B cell (primary cell): Measurements from ENCODE around the gene DNAH2.

ENCODE experiments used
- EZH2 ChIP-seq: IDR thresholded peaks from 2 replicates; pipeline ENCODE4 v1.6.1; 2012; ENCODE audit warnings: borderline replicate concordance, low read depth, mild to moderate bottlenecking, moderate library complexity, low read length; ENCODE audit not compliant: insufficient read depth, poor library complexity, severe bottlenecking
- TF ChIP-seq, protein P1 (sequence below): fragments of 200-600 bp; IDR thresholded peaks from one replicate; pipeline ENCODE4 v1.8.0; 2022; ENCODE audit warnings: antibody characterized with exemption, mild to moderate bottlenecking

DNA sequence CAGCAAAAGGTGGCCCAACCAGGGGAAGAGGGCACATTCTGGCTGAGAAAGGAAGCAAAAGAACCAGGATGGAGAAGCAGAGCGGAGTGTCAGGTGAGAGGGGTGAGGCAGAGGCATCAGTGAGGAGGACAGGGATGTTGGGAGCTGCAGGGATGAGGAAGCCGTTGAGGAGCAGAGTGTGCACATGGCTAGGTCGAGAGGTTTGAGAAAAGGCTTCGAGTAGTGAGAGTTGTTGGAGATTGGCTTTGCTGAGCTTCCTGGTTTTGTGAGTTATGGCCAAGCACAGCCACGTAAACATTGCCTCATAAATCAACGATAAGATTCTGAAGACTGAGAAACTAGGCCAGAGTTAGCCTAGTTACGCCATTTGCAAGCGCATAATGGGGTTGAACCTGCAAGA lies 26.9 kb downstream of the DNAH2 start:
- TF ChIP-seq, protein P1, sequence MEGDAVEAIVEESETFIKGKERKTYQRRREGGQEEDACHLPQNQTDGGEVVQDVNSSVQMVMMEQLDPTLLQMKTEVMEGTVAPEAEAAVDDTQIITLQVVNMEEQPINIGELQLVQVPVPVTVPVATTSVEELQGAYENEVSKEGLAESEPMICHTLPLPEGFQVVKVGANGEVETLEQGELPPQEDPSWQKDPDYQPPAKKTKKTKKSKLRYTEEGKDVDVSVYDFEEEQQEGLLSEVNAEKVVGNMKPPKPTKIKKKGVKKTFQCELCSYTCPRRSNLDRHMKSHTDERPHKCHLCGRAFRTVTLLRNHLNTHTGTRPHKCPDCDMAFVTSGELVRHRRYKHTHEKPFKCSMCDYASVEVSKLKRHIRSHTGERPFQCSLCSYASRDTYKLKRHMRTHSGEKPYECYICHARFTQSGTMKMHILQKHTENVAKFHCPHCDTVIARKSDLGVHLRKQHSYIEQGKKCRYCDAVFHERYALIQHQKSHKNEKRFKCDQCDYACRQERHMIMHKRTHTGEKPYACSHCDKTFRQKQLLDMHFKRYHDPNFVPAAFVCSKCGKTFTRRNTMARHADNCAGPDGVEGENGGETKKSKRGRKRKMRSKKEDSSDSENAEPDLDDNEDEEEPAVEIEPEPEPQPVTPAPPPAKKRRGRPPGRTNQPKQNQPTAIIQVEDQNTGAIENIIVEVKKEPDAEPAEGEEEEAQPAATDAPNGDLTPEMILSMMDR, result no peak
- TF ChIP-seq EZH2, result no peak
